Mesothelial cell of epicardium (in vitro differentiated cells): ENCODE measurements around the gene DUS2. TPM values are rescaled to one million over a fixed set of nuclear protein-coding genes. Genes with fewer than 3 reads are reported as not detected.

ENCODE experiments used
- DNase-seq, 2 experiments: peaks; one replicate each; pipeline ENCODE4 v3.0.0; 2021; ENCODE audit warnings: low spot score in 2 of 2; ENCODE audit not compliant: unreplicated experiment in 2 of 2
- H3K27ac Mint-ChIP-seq: 2 replicates; pipeline ENCODE4 v1.8.0; 2021; ENCODE audit warnings: mixed read lengths
- H3K27me3 Mint-ChIP-seq: 2 replicates; pipeline ENCODE4 v1.8.0; 2021; ENCODE audit warnings: low read depth, mixed read lengths
- H3K36me3 Mint-ChIP-seq: 2 replicates; pipeline ENCODE4 v1.8.0; 2021; ENCODE audit warnings: mixed read lengths
- H3K4me1 Mint-ChIP-seq: 2 replicates; pipeline ENCODE4 v1.8.0; 2021; ENCODE audit warnings: mixed read lengths
- H3K4me3 Mint-ChIP-seq: 2 replicates; pipeline ENCODE4 v1.8.0; 2021; ENCODE audit warnings: mild to moderate bottlenecking, moderate library complexity, mixed read lengths
- H3K9me3 Mint-ChIP-seq: 2 replicates; pipeline ENCODE4 v1.8.0; 2021; ENCODE audit warnings: mixed read lengths
- total RNA-seq: library from RNA; stranded (reverse); gene quantifications from 3 replicates; pipeline ENCODE4 v1.2.1, GENCODE V29; 2021
- TF ChIP-seq, protein P1 (sequence below): fragments of 200-600 bp; sonication (generic); IDR thresholded peaks from one replicate; pipeline ENCODE4 v1.5.0; 2021; ENCODE audit warnings: antibody characterized with exemption; ENCODE audit not compliant: unreplicated experiment

Gene DUS2
- 18.1 to 20.8 TPM (median 19.4 TPM) in 3 replicates for total RNA-seq

DNA sequence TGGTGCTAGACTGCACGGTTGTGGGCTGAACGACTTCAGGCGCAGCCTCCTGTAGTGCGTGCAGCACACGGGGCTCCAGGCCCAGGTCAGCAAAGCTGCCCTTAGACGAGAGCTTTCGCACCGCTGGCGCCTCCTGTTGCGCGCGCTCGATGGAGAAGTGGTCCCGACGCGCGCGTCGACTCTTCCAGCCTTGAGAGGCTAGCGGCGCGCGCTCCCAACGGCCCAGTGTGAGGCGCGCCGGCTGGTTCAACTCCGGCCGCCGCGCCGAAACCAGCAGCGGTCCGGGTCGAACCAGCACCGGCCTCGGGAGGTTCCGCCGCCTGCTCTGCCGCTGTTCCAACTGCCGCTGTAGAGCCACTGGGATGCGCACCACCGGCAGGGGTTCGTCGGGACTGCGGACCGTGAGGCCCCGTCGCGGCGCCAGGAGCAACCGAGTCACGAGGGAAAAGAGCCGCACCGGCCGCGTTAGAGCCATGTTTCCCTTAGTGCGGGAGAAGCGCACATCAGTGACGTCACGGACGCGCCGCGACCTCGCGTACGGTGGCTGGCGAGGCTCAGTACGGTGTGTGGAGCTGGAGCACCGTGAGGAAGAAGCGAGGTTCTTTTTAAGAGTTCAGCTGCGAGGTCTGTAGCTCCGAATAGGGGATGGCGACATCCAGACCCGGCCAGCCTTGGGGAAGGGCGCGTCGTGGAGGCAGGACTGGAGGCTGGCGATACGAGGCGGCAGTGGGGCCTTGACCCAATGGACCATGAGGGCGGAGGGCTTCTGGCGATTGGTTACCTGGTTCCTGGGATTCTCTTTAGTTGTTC is at the start of gene DUS2, which contains the start of gene DDX28:
DUS2 (plus strand) TSS at position 557 of the 810 bp plus-strand sequence. CDS start 14,740 bp downstream, outside the sequence.
DDX28 (minus strand) TSS at position 505 of the 810 bp plus-strand sequence; CDS start at position 475, 30 bp downstream.
- Mint-ChIP-seq H3K9me3 (no peaks in the 10 kb centered on the region), H3K4me1 (peaks cover 20% of the 10 kb centered on the region), H3K36me3 (peaks cover 18% of the 10 kb centered on the region), H3K27me3 (peaks cover 2% of the 10 kb centered on the region), H3K4me3 (peak within 1 kb of the TSS; percentile 91), H3K27ac (peak within 1 kb of the TSS; percentile 99)
- peak; percentile 84 to 98 for DNase-seq
- TF ChIP-seq, protein P1, sequence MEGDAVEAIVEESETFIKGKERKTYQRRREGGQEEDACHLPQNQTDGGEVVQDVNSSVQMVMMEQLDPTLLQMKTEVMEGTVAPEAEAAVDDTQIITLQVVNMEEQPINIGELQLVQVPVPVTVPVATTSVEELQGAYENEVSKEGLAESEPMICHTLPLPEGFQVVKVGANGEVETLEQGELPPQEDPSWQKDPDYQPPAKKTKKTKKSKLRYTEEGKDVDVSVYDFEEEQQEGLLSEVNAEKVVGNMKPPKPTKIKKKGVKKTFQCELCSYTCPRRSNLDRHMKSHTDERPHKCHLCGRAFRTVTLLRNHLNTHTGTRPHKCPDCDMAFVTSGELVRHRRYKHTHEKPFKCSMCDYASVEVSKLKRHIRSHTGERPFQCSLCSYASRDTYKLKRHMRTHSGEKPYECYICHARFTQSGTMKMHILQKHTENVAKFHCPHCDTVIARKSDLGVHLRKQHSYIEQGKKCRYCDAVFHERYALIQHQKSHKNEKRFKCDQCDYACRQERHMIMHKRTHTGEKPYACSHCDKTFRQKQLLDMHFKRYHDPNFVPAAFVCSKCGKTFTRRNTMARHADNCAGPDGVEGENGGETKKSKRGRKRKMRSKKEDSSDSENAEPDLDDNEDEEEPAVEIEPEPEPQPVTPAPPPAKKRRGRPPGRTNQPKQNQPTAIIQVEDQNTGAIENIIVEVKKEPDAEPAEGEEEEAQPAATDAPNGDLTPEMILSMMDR = no peak

DNA sequence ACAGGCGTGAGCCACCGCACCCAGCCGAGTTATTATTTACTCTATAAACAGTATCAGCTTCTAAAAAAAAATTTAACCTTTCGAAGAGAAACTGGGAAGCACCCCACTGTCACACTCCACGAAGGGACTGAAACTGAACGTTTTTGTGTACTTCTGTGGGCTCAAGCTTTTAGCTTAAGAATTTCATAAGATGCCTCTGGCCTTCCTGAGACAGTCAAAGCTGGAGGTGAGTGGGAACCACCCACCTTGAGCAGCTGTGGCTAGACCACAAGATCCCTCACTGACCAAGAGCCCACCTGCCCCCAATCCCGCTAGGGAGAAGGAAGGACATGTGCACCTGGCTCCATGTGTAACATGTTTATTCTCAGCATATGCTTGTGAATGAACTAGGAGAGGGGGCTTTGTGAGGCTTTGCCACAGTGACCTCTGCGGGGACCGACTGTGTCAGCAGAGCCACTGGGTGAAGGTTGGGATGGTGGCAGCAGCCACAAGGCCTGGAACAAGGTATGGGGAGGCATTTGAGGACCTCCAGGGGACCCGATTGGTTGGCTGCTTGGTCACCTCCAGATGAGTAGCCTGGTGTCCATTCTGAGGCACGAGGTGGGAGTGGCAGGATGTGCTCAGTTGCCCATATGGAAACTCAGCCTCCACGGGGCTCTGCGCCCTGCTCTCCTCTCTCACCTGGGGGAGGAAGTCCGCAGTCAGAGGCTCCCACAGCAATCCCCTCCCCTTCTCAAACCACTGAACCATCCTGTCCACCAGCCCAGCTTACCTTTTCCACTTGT is 47.6 kb upstream of the DUS2 start:
- H3K9me3 Mint-ChIP-seq = no peaks in the 10 kb centered on the region
- DNase-seq = no peak
- TF ChIP-seq, protein P1 = no peak
- no peak overlapping the region for H3K4me3 Mint-ChIP-seq
- no peaks in the 10 kb centered on the region for H3K4me1 Mint-ChIP-seq
- H3K27ac Mint-ChIP-seq = no peak overlapping the region
- H3K36me3 Mint-ChIP-seq = no peaks in the 10 kb centered on the region
- peaks cover 2% of the 10 kb centered on the region for H3K27me3 Mint-ChIP-seq

DNA sequence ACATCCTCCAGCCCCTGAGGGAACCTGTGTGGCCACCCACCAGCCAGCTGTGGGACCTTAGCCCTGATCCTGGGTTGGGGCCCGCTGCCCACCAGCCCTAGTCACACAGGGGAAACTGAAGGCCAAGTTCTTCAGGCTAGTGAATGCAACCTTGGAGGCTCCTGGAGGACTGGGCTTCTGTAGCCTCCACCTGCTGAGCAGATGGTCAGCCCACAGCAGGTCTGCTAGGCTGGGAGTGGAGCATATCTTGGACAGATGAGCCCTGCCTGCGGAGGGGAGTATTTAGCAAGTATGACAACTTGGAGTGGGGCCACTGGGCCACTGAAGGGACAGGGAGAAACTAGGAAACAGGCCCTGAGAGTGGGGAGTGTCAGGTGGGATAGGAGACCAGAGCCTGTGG is 46.9 kb upstream of the DUS2 start:
- TF ChIP-seq, protein P1 = no peak
- H3K9me3 Mint-ChIP-seq = no peaks in the 10 kb centered on the region
- no peaks in the 10 kb centered on the region for H3K4me1 Mint-ChIP-seq
- H3K27me3 Mint-ChIP-seq = peaks cover 2% of the 10 kb centered on the region
- no peak overlapping the region for H3K27ac Mint-ChIP-seq
- no peak for DNase-seq
- no peak overlapping the region for H3K4me3 Mint-ChIP-seq
- no peaks in the 10 kb centered on the region for H3K36me3 Mint-ChIP-seq

DNA sequence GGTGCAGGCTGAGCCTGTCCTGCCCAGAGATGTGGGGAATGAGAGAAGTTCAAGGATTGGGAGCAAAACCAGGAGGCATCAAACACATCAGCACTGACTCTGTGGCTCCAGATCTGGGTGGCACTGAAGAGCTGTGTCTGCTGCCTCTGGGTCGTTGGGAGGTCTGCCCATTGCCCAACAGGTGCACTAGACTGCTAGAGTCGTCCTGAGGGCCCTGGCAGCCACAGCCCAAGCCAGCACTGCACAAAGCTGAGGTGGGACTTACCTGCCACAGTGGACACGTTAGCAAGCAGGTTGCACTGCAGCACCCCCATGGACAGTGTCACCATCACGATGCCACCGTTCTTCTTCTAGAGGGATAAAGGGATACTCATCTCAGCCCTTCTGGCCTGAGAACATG is 46.1 kb upstream of the DUS2 start:
- Mint-ChIP-seq H3K4me3 (no peak overlapping the region), H3K4me1 (no peaks in the 10 kb centered on the region), H3K27me3 (peaks cover 2% of the 10 kb centered on the region), H3K9me3 (no peaks in the 10 kb centered on the region), H3K27ac (no peak overlapping the region), H3K36me3 (no peaks in the 10 kb centered on the region)
- no peak for DNase-seq
- TF ChIP-seq, protein P1 = no peak

GRCh38 chr16:67977469-67978227 is 45.4 kb upstream of the DUS2 start:
- Mint-ChIP-seq H3K4me3 (no peak overlapping the region), H3K36me3 (no peaks in the 10 kb centered on the region), H3K9me3 (no peaks in the 10 kb centered on the region), H3K27me3 (peaks cover 2% of the 10 kb centered on the region), H3K27ac (no peak overlapping the region), H3K4me1 (no peaks in the 10 kb centered on the region)
- DNase-seq = no peak
- TF ChIP-seq, protein P1 = no peak
